NCI-H82 treated with DMSO at 0.1 percent for 48 hours (cell line): ENCODE results near the gene MARVELD1.
A peak's percentile ranks its signal among the peaks of the same experiment; 100 is the strongest.

Experiments used
- DNase-seq: peaks from one replicate; lab custom pipeline; 2025; ENCODE audit not compliant: unreplicated experiment; lab: John Stamatoyannopoulos, UW

The MARVELD1 gene

DNA sequence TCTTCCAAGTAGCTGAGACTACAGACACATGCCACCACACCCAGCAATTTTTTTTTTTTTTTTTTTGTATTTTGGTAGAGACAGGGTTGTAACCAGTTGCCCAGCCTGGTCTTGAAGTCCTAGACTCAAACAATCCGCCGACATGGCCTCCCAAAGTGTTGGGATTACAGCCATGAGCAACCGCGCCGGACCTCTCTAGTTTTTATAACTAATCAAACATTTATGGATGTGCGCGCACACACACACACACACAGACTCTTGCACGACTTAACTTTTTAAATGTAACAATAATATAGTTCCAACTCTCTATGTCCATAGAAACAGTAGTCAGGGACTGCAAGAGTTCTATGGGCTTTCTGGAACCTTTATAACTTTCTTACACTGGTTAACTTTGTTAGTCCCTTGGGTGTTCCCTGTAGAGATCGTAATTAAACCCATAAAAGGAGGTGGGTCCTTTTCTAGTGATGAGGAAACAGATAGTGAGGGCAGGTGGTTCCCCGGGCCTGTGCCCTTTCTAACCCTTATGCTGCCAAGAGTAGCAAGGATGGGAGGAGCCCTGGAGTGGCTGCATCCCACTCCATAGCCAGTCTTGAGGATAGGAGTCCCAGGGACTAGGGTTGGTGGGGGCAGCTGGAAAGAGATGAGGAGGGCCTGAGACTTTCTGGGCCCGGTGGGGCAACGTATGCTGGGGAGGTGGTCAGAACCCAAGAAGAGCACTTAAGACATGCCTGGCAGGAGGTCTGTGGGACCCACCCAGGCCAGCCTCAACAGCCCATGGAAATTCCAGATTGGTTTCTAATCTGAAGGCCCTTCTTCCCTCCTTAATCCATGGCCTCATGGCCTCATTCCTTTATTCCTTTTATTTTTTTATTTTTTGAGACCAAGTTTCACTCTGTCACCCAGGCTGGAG, 8.6 kb downstream of the MARVELD1 start:
- no peak for DNase-seq

DNA sequence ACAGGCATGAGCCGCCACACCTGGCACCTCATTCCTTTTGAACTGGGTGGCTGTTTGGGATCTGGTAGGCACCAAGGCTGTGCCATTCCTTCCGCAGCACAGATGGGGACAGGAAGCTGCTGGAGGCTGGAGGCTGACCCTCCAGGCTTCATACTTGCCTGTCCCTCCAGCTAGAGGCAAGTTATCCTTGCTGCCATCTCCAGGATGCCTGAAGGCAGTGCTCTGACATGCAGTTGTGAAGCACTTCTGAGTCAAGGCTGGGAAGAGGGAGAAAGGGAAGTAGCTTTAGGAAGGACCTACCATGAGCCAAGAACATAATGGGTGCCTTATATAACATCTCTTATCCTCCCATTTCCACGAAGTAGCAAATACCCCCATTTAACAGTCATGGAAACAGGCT, 9.5 kb downstream of the MARVELD1 start:
- no peak for DNase-seq

DNA sequence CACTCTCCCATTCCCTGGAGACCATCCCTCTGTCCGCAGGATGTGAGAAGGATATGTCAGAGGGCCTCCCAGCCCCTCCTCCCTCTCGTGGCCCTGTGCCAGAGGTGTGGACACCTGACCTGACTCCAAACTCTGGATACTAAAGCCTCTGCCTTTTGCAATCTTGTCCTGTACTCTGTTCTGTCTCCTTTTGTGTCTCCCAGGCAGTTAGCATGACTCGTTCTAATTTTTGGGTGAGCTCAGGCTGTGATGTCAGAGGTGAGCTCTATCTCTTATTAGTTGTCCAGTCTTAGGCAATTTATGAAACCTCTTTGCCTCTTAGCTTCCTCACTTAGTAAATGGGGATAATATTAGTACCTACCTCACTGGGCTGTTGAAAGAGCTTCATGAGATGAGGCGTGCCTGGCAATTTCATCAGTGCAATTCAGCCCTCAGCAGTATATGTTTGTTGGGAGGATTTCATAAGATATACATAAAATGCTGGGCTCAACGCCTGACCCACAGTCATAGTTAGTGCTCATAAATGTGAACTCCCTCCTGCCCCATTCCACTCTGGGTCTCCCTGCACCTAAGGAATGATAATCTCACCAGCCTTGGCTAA, 10.9 kb downstream of the MARVELD1 start:
- no peak for DNase-seq

GRCh38 chr10:97726636-97727178, 13.2 kb downstream of the MARVELD1 start:
- no peak for DNase-seq

GRCh38 chr10:97729014-97729413, 15.5 kb downstream of the MARVELD1 start:
- DNase-seq: no peak

DNA sequence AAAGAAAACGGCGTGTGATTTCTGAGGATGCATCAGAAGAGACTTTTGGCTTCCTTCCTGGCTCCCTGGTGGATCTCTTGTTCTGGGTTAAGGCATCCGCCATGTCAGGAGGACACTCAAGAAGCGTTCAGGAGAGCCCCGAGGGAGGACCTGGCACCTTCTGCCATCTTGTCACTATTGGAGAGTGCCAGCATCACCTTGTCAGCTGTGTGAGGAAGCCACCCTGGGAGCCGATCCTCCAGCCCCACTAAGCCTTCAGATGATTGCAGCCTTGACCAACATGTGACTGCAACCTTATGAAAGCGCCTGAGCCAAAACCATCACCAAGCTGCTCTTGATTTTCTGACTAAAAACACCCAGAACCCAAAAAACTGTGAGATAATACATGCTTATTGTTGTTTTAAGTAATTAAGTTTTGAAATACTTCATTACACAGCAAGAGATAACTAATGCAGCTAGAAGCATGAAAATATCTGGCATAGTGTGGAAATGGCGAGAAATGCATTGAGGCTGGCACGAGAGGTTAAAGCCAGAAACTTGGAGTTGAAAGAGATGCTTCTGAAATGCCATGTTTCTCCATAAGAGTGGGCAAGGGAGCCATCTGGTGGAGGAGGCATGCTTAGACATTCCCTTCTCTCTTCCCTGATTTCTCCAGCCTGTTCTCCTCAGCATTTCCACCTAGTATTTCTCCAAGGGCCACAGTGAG, 18.0 kb downstream of the MARVELD1 start:
- peak; percentile 48 for DNase-seq

DNA sequence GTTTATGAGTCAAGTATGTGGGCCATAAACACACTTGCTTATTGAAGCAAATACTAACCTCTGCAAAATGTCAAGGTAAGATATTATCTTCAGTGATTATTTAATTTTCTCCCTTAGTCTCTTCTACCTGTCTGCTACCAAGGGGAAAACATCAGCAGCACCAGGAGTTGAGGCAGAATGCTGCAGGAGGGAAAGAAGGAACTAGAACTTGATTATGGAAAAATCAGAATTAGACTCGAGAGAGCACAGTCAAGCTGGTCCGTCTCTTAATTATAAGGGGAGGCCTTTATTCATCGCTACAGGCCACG, 18.5 kb downstream of the MARVELD1 start:
- DNase-seq: no peak

DNA sequence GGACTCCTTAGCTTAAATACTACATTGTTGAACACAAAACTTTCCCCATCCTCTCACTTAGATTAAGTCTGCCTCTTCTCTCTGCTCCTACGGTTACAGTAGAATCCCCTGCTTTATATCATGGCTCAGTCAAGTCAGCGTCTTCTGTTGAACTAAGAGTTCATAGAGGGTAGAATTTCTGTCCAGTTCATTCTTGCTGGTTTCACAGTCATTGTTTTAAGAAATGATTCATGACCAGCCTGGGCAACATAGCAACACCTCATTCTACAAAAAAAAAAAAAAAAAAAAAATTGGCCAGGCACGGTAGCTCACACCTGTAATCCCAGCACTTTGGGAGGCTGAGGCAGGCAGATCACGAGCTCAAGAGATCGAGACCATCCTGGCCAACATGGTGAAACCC, 19.7 kb downstream of the MARVELD1 start:
- DNase-seq: no peak

- DNase-seq: no peak
Measured at GRCh38 chr10:97734021-97734420, 20.5 kb downstream of the MARVELD1 start.

- no peak for DNase-seq
Measured at GRCh38 chr10:97736403-97736901, 22.9 kb downstream of the MARVELD1 start.

- DNase-seq: peak; percentile 64
Measured at GRCh38 chr10:97736902-97737769, 23.6 kb downstream of the MARVELD1 start, which contains the start of gene ZFYVE27. ZFYVE27 (plus strand) TSS chr10:97737128; CDS start chr10:97738478, 1,350 bp downstream.

DNA sequence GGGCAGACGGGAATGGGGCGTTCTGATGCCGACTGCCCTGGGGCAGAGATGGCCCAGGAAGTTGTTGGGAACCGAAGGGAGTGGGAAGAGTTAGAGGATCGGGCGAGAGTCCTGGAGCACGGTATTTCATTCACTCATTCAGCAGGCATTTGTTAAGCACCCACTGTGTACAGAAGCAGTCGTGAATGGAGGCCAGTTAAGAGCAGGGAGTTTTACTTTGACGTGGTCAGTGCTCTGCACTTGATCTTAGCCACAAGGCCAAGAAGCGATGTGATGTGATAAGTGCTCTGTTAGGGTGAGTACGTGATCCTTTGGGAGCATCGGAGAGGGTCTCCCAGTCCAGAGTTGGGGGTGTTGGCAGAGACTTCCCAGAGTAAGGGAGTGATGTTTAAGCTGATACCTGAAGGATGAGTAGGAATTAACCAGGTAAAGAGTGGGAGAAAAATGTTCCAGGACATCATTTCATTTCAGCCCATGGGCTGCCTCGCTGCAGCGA, 24.3 kb downstream of the MARVELD1 start:
- no peak for DNase-seq

- no peak for DNase-seq
Measured at GRCh38 chr10:97738616-97739015, 25.1 kb downstream of the MARVELD1 start.

GRCh38 chr10:97740613-97741012, 27.1 kb downstream of the MARVELD1 start:
- peak; percentile 49 for DNase-seq

GRCh38 chr10:97743169-97743943, 29.8 kb downstream of the MARVELD1 start:
- no peak for DNase-seq

DNA sequence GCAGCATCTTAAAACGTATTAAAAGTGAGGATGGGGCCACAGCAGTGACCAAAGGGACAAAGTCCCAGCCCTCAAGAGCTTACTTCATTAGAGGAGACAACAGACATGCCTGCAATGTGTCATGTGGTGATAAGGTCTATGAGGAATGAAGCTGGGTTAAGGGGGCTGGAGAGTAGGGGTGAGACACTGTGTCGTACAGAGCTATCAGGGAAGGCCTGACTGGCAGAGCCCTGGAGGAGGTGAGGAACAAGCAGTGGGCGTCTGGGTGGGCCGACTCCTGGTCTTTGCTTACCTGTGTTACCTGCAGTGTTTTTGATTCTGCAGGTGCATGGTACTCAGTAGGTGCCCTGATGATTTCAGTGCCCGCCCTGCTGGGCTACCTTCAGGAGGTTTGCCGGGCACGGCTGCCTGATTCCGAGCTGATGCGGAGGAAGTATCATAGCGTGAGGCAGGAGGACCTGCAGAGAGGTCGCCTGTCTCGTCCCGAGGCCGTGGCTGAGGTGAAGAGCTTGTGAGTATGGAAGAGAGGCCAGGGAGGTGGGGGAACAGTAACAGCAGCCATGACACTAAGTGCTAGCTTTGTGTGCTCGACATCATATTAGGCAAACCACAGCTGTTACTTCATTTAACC, 31.0 kb downstream of the MARVELD1 start:
- no peak for DNase-seq

DNA sequence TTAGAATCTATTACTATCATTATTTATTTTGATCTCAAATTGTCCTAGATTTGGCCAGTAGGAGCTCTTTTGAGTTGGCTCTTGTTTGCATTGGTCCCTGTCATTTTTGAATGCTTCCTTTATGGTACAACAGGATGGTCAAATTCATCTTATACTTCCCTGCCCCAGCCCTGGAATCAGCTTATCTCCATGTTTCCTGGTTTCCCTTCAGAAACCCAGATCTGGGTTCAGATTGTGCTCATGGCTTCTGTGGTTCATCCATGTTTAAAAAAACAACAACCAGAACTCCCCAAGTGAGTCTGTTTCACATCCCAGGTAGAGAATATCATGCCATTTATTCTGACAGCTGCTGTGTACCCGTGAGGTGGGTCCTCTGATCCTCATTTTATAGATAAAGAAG, 34.0 kb downstream of the MARVELD1 start:
- DNase-seq: no peak

- DNase-seq: no peak
Measured at GRCh38 chr10:97748116-97748515, 34.6 kb downstream of the MARVELD1 start.

GRCh38 chr10:97752956-97753355, 39.4 kb downstream of the MARVELD1 start:
- no peak for DNase-seq
